Mucosa of rectum (tissue), 2 donors: ENCODE measurements around the gene RASEF.

Source experiments
- H3K27ac ChIP-seq, 2 donors: one replicate each; pipeline ENCODE4 v1.7.0; 2013; ENCODE audit warnings: inconsistent platforms in 2 of 2, low read depth in 2 of 2, low read length in 2 of 2
- H3K27me3 ChIP-seq, 2 donors: one replicate each; pipeline ENCODE4 v1.7.0; 2013; ENCODE audit warnings: low read length in 2 of 2; ENCODE audit not compliant: control insufficient read depth in 2 of 2, insufficient read depth in 2 of 2
- H3K36me3 ChIP-seq, 2 donors: one replicate each; pipeline ENCODE4 v1.7.0; 2013; ENCODE audit warnings: low read length in 2 of 2; ENCODE audit not compliant: control insufficient read depth in 2 of 2, insufficient read depth in 2 of 2
- H3K4me1 ChIP-seq, 2 donors: one replicate each; pipeline ENCODE4 v1.7.0; 2013; ENCODE audit warnings: low read length in 2 of 2, mild to moderate bottlenecking in 1 of 2; ENCODE audit not compliant: control insufficient read depth in 2 of 2, insufficient read depth in 2 of 2
- H3K4me3 ChIP-seq, 2 donors: one replicate each; pipeline ENCODE4 v1.7.0; 2013; ENCODE audit warnings: low read length in 2 of 2
- H3K9ac ChIP-seq, 2 donors: one replicate each; pipeline ENCODE4 v1.7.0; 2013; ENCODE audit warnings: low read length in 2 of 2, low read depth in 1 of 2, mild to moderate bottlenecking in 1 of 2
- H3K9me3 ChIP-seq, 2 donors: one replicate each; pipeline ENCODE4 v1.7.0; 2013; ENCODE audit warnings: low read length in 2 of 2; ENCODE audit not compliant: control insufficient read depth in 2 of 2
- donor health status: healthy.
- donor health status: Normal muscosa, but diverticular disease.

RASEF gene

GRCh38 chr9:82989929-82990328 is 73.0 kb downstream of the RASEF start:
- Histone ChIP-seq H3K36me3 (peaks cover 0 to 6% of the 10 kb centered on the region in 2 donors), H3K27me3 (no peaks in the 10 kb centered on the region), H3K4me3 (no peak overlapping the region), H3K4me1 (peaks cover 3 to 16% of the 10 kb centered on the region in 2 donors), H3K9me3 (no peaks in the 10 kb centered on the region), H3K27ac (no peak overlapping the region), H3K9ac (no peak overlapping the region)

GRCh38 chr9:82988488-82988887 is 74.5 kb downstream of the RASEF start:
- Histone ChIP-seq H3K27ac (no peak overlapping the region), H3K9ac (no peak overlapping the region), H3K27me3 (no peaks in the 10 kb centered on the region), H3K4me3 (no peak overlapping the region), H3K36me3 (peaks cover 0 to 9% of the 10 kb centered on the region in 2 donors), H3K9me3 (no peaks in the 10 kb centered on the region), H3K4me1 (peaks cover 3 to 16% of the 10 kb centered on the region in 2 donors)

- Histone ChIP-seq H3K9ac (no peak overlapping the region), H3K4me3 (no peak overlapping the region), H3K4me1 (peaks cover 3 to 16% of the 10 kb centered on the region in 2 donors), H3K27ac (peak overlapping the region in 1 of 2 donors; percentile 49), H3K36me3 (peaks cover 0 to 7% of the 10 kb centered on the region in 2 donors), H3K27me3 (no peaks in the 10 kb centered on the region), H3K9me3 (no peaks in the 10 kb centered on the region)
Observed at GRCh38 chr9:82987370-82988189, 75.4 kb downstream of the RASEF start.

GRCh38 chr9:82981552-82981951 is 81.4 kb downstream of the RASEF start:
- H3K9me3 ChIP-seq: no peaks in the 10 kb centered on the region
- H3K9ac ChIP-seq: no peak overlapping the region
- peaks cover 3 to 6% of the 10 kb centered on the region in 2 donors for H3K36me3 ChIP-seq
- H3K4me3 ChIP-seq: no peak overlapping the region
- H3K4me1 ChIP-seq: no peaks in the 10 kb centered on the region
- H3K27me3 ChIP-seq: no peaks in the 10 kb centered on the region
- no peak overlapping the region for H3K27ac ChIP-seq

- Histone ChIP-seq H3K4me3 (no peak overlapping the region), H3K9ac (no peak overlapping the region)
Observed at GRCh38 chr9:82975176-82975575, 87.8 kb downstream of the RASEF start.

GRCh38 chr9:82972446-82972845 is 90.5 kb downstream of the RASEF start:
- H3K9ac ChIP-seq: no peak overlapping the region
- no peaks in the 10 kb centered on the region for H3K9me3 ChIP-seq
- no peak overlapping the region for H3K27ac ChIP-seq
- H3K36me3 ChIP-seq: no peaks in the 10 kb centered on the region
- H3K27me3 ChIP-seq: no peaks in the 10 kb centered on the region
- no peaks in the 10 kb centered on the region for H3K4me1 ChIP-seq
- H3K4me3 ChIP-seq: no peak overlapping the region

More at GRCh38 chr9:82975176-82975575, 87.8 kb downstream of the RASEF start:
- Histone ChIP-seq H3K27me3 (no peaks in the 10 kb centered on the region), H3K27ac (no peak overlapping the region), H3K36me3 (peaks cover 0 to 2% of the 10 kb centered on the region in 2 donors), H3K9me3 (no peaks in the 10 kb centered on the region), H3K4me1 (no peaks in the 10 kb centered on the region)

GRCh38 chr9:82970359-82970758 is 92.6 kb downstream of the RASEF start:
- H3K9ac ChIP-seq: no peak overlapping the region
- H3K4me3 ChIP-seq: no peak overlapping the region
- no peaks in the 10 kb centered on the region for H3K4me1 ChIP-seq
- H3K9me3 ChIP-seq: no peaks in the 10 kb centered on the region
- H3K27ac ChIP-seq: no peak overlapping the region
- no peaks in the 10 kb centered on the region for H3K36me3 ChIP-seq
- no peaks in the 10 kb centered on the region for H3K27me3 ChIP-seq

- Histone ChIP-seq H3K36me3 (no peaks in the 10 kb centered on the region), H3K27me3 (no peaks in the 10 kb centered on the region), H3K9me3 (no peaks in the 10 kb centered on the region), H3K4me3 (no peak overlapping the region), H3K27ac (no peak overlapping the region), H3K9ac (no peak overlapping the region), H3K4me1 (no peaks in the 10 kb centered on the region)
Observed at GRCh38 chr9:82969291-82969690, 93.7 kb downstream of the RASEF start.

GRCh38 chr9:82968816-82969215 is 94.1 kb downstream of the RASEF start:
- H3K27ac ChIP-seq: no peak overlapping the region
- H3K9me3 ChIP-seq: no peaks in the 10 kb centered on the region
- H3K27me3 ChIP-seq: no peaks in the 10 kb centered on the region
- H3K36me3 ChIP-seq: no peaks in the 10 kb centered on the region
- no peak overlapping the region for H3K4me3 ChIP-seq
- H3K9ac ChIP-seq: no peak overlapping the region
- no peaks in the 10 kb centered on the region for H3K4me1 ChIP-seq

GRCh38 chr9:82968388-82968787 is 94.6 kb downstream of the RASEF start:
- Histone ChIP-seq H3K4me3 (no peak overlapping the region), H3K27ac (no peak overlapping the region)

More at GRCh38 chr9:82968388-82968787, 94.6 kb downstream of the RASEF start:
- Histone ChIP-seq H3K9ac (no peak overlapping the region), H3K9me3 (no peaks in the 10 kb centered on the region), H3K27me3 (no peaks in the 10 kb centered on the region), H3K4me1 (no peaks in the 10 kb centered on the region), H3K36me3 (no peaks in the 10 kb centered on the region)
